H1 (cell line): Measurements from ENCODE around the gene ZW10. TPM values are rescaled to one million over a fixed set of nuclear protein-coding genes. Genes with fewer than 3 reads are reported as not detected.

Source experiments
- CTCF ChIA-PET: fragments of 300-600 bp; sonication (Branson Sonifier 250); formaldehyde crosslinking; loops from one replicate; lab custom pipeline; 2021; ENCODE audit not compliant: partially characterized antibody; lab: Charles Lee
- POLR2A ChIA-PET: fragments of 300-600 bp; sonication (Branson Sonifier 250); formaldehyde crosslinking; loops from one replicate; lab custom pipeline; 2021; ENCODE audit warnings: inconsistent platforms; ENCODE audit not compliant: partially characterized antibody; lab: Charles Lee
- DNase-seq, 2 experiments: peaks; one replicate each; pipeline versions ENCODE4 v3.0.0 to v3.0.0-alpha.2; 2010 to 2022; ENCODE audit warnings: low spot score in 2 of 2, low read depth in 1 of 2, mixed read lengths in 1 of 2
- FAIRE-seq: peaks from 2 replicates; lab custom pipeline; 2011; peaks lifted over from hg19 to GRCh38; lab: Jason Lieb, UNC
- H2AFZ ChIP-seq: 2 replicates; pipeline ENCODE4 v1.8.1; 2012; ENCODE audit warnings: low read length, inconsistent platforms
- H2AK5ac ChIP-seq: 2 replicates; pipeline ENCODE4 v1.6.1; 2013; ENCODE audit warnings: low read depth, low read length
- H2BK120ac ChIP-seq: replicated peaks from 2 replicates; pipeline ENCODE3; 2013; ENCODE audit warnings: low read depth, low read length, inconsistent platforms
- H2BK12ac ChIP-seq: 2 replicates; pipeline ENCODE4 v1.6.1; 2013; ENCODE audit warnings: low read depth, low read length
- H2BK15ac ChIP-seq: 2 replicates; pipeline ENCODE4 v1.6.1; 2013; ENCODE audit warnings: low read length
- H2BK20ac ChIP-seq: 2 replicates; pipeline ENCODE4 v1.6.1; 2013; ENCODE audit warnings: low read length
- H2BK5ac ChIP-seq: 2 replicates; pipeline ENCODE4 v1.6.1; 2013; ENCODE audit warnings: low read depth, low read length
- H3K14ac ChIP-seq: 2 replicates; pipeline ENCODE4 v1.6.1; 2013; ENCODE audit warnings: inconsistent platforms; ENCODE audit not compliant: insufficient read length
- H3K18ac ChIP-seq: 2 replicates; pipeline ENCODE4 v1.6.1; 2013; ENCODE audit warnings: low read length; ENCODE audit errors: extremely low read depth
- H3K23ac ChIP-seq: 2 replicates; pipeline ENCODE4 v1.6.1; 2013; ENCODE audit warnings: inconsistent platforms; ENCODE audit not compliant: insufficient read length
- H3K23me2 ChIP-seq: 2 replicates; pipeline ENCODE4 v1.6.1; 2013; ENCODE audit warnings: low read depth, low read length
- H3K27ac ChIP-seq: 2 replicates; pipeline ENCODE4 v1.6.1; 2011; ENCODE audit warnings: low read depth, low read length, inconsistent platforms
- H3K27me3 ChIP-seq, 4 experiments: replicated peaks in 1 of 4; 1 replicate in 1 of 4; 2 replicates in 3 of 4; pipeline versions ENCODE4 v1.6.1 to v1.8.1; 2011 to 2013; ENCODE audit warnings: low read length in 3 of 4, mild to moderate bottlenecking in 3 of 4, inconsistent platforms in 2 of 4, mixed read lengths in 2 of 4, moderate library complexity in 1 of 4; ENCODE audit not compliant: control insufficient read depth in 3 of 4, insufficient read depth in 3 of 4; ENCODE audit errors: extremely low read depth in 1 of 4
- H3K36me3 ChIP-seq, 4 experiments: 2 replicates each; pipeline versions ENCODE4 v1.6.1 to v1.8.1; 2011 to 2013; ENCODE audit warnings: mild to moderate bottlenecking in 4 of 4, low read length in 3 of 4, moderate library complexity in 2 of 4, control low read depth in 1 of 4, inconsistent platforms in 1 of 4; ENCODE audit not compliant: insufficient read depth in 4 of 4, control insufficient read depth in 2 of 4
- H3K4ac ChIP-seq: replicated peaks from 2 replicates; pipeline ENCODE3; 2013; ENCODE audit warnings: low read length, low read depth, mixed read lengths, inconsistent platforms; ENCODE audit not compliant: insufficient read length
- H3K4me1 ChIP-seq, 4 experiments: replicated peaks in 1 of 4; 1 replicate in 1 of 4; 2 replicates in 3 of 4; pipeline versions ENCODE4 v1.6.1 to v1.8.1; 2011 to 2013; ENCODE audit warnings: low read length in 3 of 4, inconsistent platforms in 2 of 4, mixed read lengths in 1 of 4; ENCODE audit not compliant: insufficient read depth in 4 of 4, control insufficient read depth in 3 of 4
- H3K4me2 ChIP-seq, 2 experiments: 2 replicates each; pipeline versions ENCODE4 v1.6.1 to v1.8.1; 2011 to 2013; ENCODE audit warnings: low read depth in 2 of 2, low read length in 2 of 2, control low read depth in 1 of 2, inconsistent platforms in 1 of 2, mild to moderate bottlenecking in 1 of 2; ENCODE audit not compliant: insufficient read depth in 1 of 2
- H3K4me3 ChIP-seq, 4 experiments: fragments of 200-600, 300-600 bp in 1 of 4; sonication (generic), shearing (Covaris generic), sonication (Bioruptor Twin) in 1 of 4; 2 replicates each; pipeline versions ENCODE4 v1.5.1 to v1.8.1; 2011 to 2016; ENCODE audit warnings: low read length in 4 of 4, low read depth in 3 of 4, control low read depth in 2 of 4, inconsistent platforms in 2 of 4, mild to moderate bottlenecking in 2 of 4, mixed read lengths in 1 of 4, moderate library complexity in 1 of 4; ENCODE audit not compliant: insufficient read depth in 2 of 4; ENCODE audit errors: extremely low read depth in 1 of 4
- H3K56ac ChIP-seq: replicated peaks from 2 replicates; pipeline ENCODE3; 2013; ENCODE audit warnings: low read depth, mild to moderate bottlenecking, mixed read lengths, low read length, inconsistent platforms; ENCODE audit not compliant: insufficient read length
- H3K79me1 ChIP-seq: 2 replicates; pipeline ENCODE4 v1.6.1; 2013; ENCODE audit warnings: low read depth, low read length, control low read depth
- H3K79me2 ChIP-seq, 2 experiments: 2 replicates each; pipeline versions ENCODE4 v1.6.1 to v1.8.1; 2012 to 2013; ENCODE audit warnings: low read length in 2 of 2, mild to moderate bottlenecking in 2 of 2, inconsistent platforms in 1 of 2; ENCODE audit not compliant: insufficient read depth in 2 of 2, control insufficient read depth in 1 of 2
- H3K9ac ChIP-seq, 4 experiments: replicated peaks in 1 of 4; 1 replicate in 1 of 4; 2 replicates in 3 of 4; pipeline versions ENCODE4 v1.6.1 to v1.8.1; 2011 to 2013; ENCODE audit warnings: low read depth in 3 of 4, low read length in 3 of 4, control low read depth in 2 of 4, mild to moderate bottlenecking in 2 of 4, moderate library complexity in 2 of 4, inconsistent platforms in 1 of 4; ENCODE audit errors: extremely low read depth in 1 of 4
- H3K9me3 ChIP-seq, 2 experiments: 2 replicates each; pipeline versions ENCODE4 v1.6.1 to v1.8.1; 2012 to 2013; ENCODE audit warnings: mild to moderate bottlenecking in 2 of 2, moderate library complexity in 2 of 2, control low read depth in 1 of 2, inconsistent platforms in 1 of 2, low read depth in 1 of 2, low read length in 1 of 2, mixed read lengths in 1 of 2; ENCODE audit not compliant: insufficient read depth in 2 of 2
- H4K20me1 ChIP-seq, 2 experiments: replicated peaks in 1 of 2; 2 replicates each; pipeline versions ENCODE3 to v1.8.1; 2011 to 2013; ENCODE audit warnings: inconsistent platforms in 2 of 2, low read length in 2 of 2, mild to moderate bottlenecking in 1 of 2; ENCODE audit not compliant: insufficient read depth in 2 of 2, control insufficient read depth in 1 of 2
- H4K5ac ChIP-seq: 2 replicates; pipeline ENCODE4 v1.6.1; 2013; ENCODE audit warnings: low read length, low read depth, mixed read lengths, inconsistent platforms; ENCODE audit not compliant: insufficient read length
- H4K8ac ChIP-seq: 2 replicates; pipeline ENCODE4 v1.8.0; 2013; ENCODE audit warnings: mild to moderate bottlenecking, moderate library complexity, low read length, inconsistent platforms; ENCODE audit not compliant: insufficient read depth; ENCODE audit errors: extremely low read depth
- H4K91ac ChIP-seq: replicated peaks from 2 replicates; pipeline ENCODE3; 2013; ENCODE audit warnings: low read length, mixed read lengths, inconsistent platforms; ENCODE audit not compliant: insufficient read length
- BACH1 ChIP-seq: IDR thresholded peaks from 2 replicates; pipeline ENCODE4 v1.6.1; 2012; ENCODE audit warnings: low read length, improper control_type of control experiment
- CBX5 ChIP-seq: fragments of 300-800, 300-1000 bp; sonication (generic); IDR thresholded peaks from 2 replicates; pipeline ENCODE4 v1.7.1; 2016; ENCODE audit warnings: antibody characterized with exemption, low read length, low read depth
- FOSL1 ChIP-seq: IDR thresholded peaks from 2 replicates; pipeline ENCODE4 v1.6.1; 2011; ENCODE audit warnings: mild to moderate bottlenecking, low read depth, low read length, moderate library complexity; ENCODE audit not compliant: insufficient read depth
- GABPA ChIP-seq: IDR thresholded peaks from 2 replicates; pipeline ENCODE4 v1.6.1; 2011; ENCODE audit warnings: mild to moderate bottlenecking, low read length, moderate library complexity, borderline replicate concordance; ENCODE audit not compliant: insufficient read depth
- HDAC2 ChIP-seq, 2 experiments: fragments of 300-600 bp in 1 of 2; sonication (generic) in 1 of 2; IDR thresholded peaks; 2 replicates each; pipeline ENCODE4 v1.6.1; 2011 to 2012; ENCODE audit warnings: low read depth in 2 of 2, low read length in 2 of 2, mild to moderate bottlenecking in 2 of 2, moderate library complexity in 2 of 2, borderline replicate concordance in 1 of 2, inconsistent platforms in 1 of 2
- SAP30 ChIP-seq: fragments of 300-600 bp; sonication (generic); IDR thresholded peaks from 2 replicates; pipeline ENCODE4 v1.7.1; 2012; ENCODE audit warnings: low read length, moderate library complexity, mild to moderate bottlenecking, inconsistent platforms; ENCODE audit not compliant: insufficient read depth, insufficient replicate concordance
- SP1 ChIP-seq: IDR thresholded peaks from 2 replicates; pipeline ENCODE4 v1.6.1; 2011; ENCODE audit warnings: low read depth, low read length
- TCF12 ChIP-seq: IDR thresholded peaks from 2 replicates; pipeline ENCODE4 v1.6.1; 2011; ENCODE audit warnings: low read depth, mild to moderate bottlenecking, low read length
- TEAD4 ChIP-seq: IDR thresholded peaks from 2 replicates; pipeline ENCODE4 v1.6.1; 2012; ENCODE audit warnings: low read depth, low read length, inconsistent platforms, mixed read lengths
- USF2 ChIP-seq: IDR thresholded peaks from 2 replicates; pipeline ENCODE4 v1.6.1; 2011; ENCODE audit warnings: low read length, improper control_type of control experiment
- WGBS, 2 experiments: shearing (Covaris generic) in 1 of 2; methylation state at CpG; one replicate each; pipeline versions ENCODE4 v1.1.6 to v1.1.7; 2013 to 2015; ENCODE audit warnings: low lambda C conversion rate in 2 of 2, mixed read lengths in 2 of 2, inconsistent platforms in 1 of 2, low coverage in 1 of 2, missing lambda C conversion rate in 1 of 2; ENCODE audit not compliant: insufficient replicate concordance in 2 of 2, insufficient coverage in 1 of 2, insufficient read length in 1 of 2; ENCODE audit errors: extremely low coverage in 1 of 2, missing lambda C conversion rate in 1 of 2; 5-methylcytosine and 5-hydroxymethylcytosine counted together
- polyA plus RNA-seq, 7 experiments: library from polyadenylated mRNA; depleted of rRNA in 3 of 7; stranded (reverse) in 5 of 7; unstranded in 2 of 7; fragments of >200 nt in 5 of 7; fragments of 200-250 nt in 2 of 7; gene quantifications; 1 replicate in 5 of 7; 2 replicates in 1 of 7; 4 replicates in 1 of 7; pipeline versions ENCODE4 v1.2.1 to v1.2.3, GENCODE V29; 2011 to 2013; ENCODE audit warnings: missing spikeins in 2 of 7, mixed read lengths in 2 of 7
- total RNA-seq: library from RNA; stranded (reverse); fragmentation: NEBNext Ultra II Directional; extraction: Animal tissue kit (Norgen Biotek cat#: 25700); gene quantifications from 2 replicates; pipeline ENCODE4 v1.2.1, GENCODE V29; 2021

ZW10 gene
- total and polyA plus RNA-seq, 2 of the 8 experiments (the other 6 are each of a cell fraction or from before 2014, with no cell fraction given) = 9.0 to 25.3 TPM

- Histone ChIP-seq H3K9ac (no peak overlapping the region), H4K91ac (no peak overlapping the region), H3K27ac (no peak overlapping the region), H4K8ac (no peak overlapping the region), H3K4ac (no peak overlapping the region), H2BK15ac (no peak overlapping the region), H3K56ac (no peak overlapping the region), H3K23me2 (no peaks in the 10 kb centered on the region), H4K20me1 (no peaks in the 10 kb centered on the region), H3K4me3 (no peak overlapping the region), H2BK120ac (no peak overlapping the region), H2AFZ (no peak overlapping the region), H3K79me1 (no peaks in the 10 kb centered on the region), H3K4me1 (no peaks in the 10 kb centered on the region), H3K14ac (no peak overlapping the region), H3K79me2 (no peaks in the 10 kb centered on the region), H3K4me2 (no peak overlapping the region), H3K27me3 (no peaks in the 10 kb centered on the region), H2BK12ac (no peak overlapping the region), H3K23ac (no peak overlapping the region), H2AK5ac (no peak overlapping the region), H3K9me3 (no peaks in the 10 kb centered on the region), H2BK5ac (no peak overlapping the region), H4K5ac (no peak overlapping the region), H3K36me3 (no peaks in the 10 kb centered on the region; a peak in 1 of 8 replicates), H2BK20ac (no peak overlapping the region), H3K18ac (no peak overlapping the region)
- FAIRE-seq (no peak), DNase-seq (no peak)
- 92% methylated on average over 3 of the region's 3 CpGs; no CpG with 5 or more reads in 1 of the 2 experiments for WGBS, 2 experiments
- CTCF ChIA-PET = interaction anchor here (0.6 to 2.2 kb wide), 6 partner anchors 25 to 790 kb away, joined by 3 to 9 read pairs (median 6); no protein-coding TSS in a partner anchor
- POLR2A ChIA-PET = interaction anchor here (0.6 kb wide), 1 partner anchor 52 kb away, joined by 5 read pairs; no protein-coding TSS in a partner anchor
- TF ChIP-seq TEAD4 = no peak
- no peak for TF ChIP-seq BACH1
- TF ChIP-seq FOSL1 = no peak
- no peak for TF ChIP-seq GABPA
- no peak for TF ChIP-seq HDAC2 (IDR thresholded peaks at IDR 0.05; ENCODE audit: borderline replicate concordance in 1 of 2, low read depth in 2 of 2, low read length in 2 of 2)
- no peak for TF ChIP-seq USF2
- no peak for TF ChIP-seq CBX5
- TF ChIP-seq SAP30 = no peak
- TF ChIP-seq SP1 = no peak
- no peak for TF ChIP-seq TCF12
Observed at GRCh38 chr11:113724778-113725177, 48.7 kb downstream of the ZW10 start.
